ENCODE measurements around the gene CGB2. TPM values are rescaled to one million over a fixed set of nuclear protein-coding genes. Genes with fewer than 3 reads are reported as not detected.
"Not testable (repeated sequence)": the region's sequence is repeated elsewhere in the genome, so short reads cannot be mapped to it uniquely, and the experiment has no call there.

The CGB2 gene
- total RNA-seq, 1 donor from 2014 or later: not detected

GRCh38 chr19:49025088-49025487, 6.6 kb upstream of the CGB2 start:
- intact Hi-C loops (cut with DNase I): not testable (repeated sequence)

DNA sequence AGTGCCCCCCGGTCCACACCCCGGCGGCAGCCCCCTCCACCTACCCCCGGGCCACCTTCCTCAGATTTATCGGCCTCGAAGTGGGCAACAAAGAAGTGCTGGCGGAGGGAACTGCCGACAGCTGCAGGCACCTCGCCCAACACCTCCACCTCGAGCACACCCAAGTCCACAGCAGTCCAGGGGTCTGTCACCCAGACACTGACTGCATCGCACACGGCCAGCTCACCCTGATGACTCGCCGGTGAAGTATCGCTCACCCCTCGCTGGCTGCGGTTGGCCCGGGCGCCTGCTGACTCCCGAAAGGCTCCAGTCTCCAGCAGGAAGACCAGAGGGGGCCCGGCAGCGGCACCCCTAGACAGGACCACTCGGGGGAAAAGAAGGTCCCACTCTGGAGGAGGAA, 6.1 kb upstream of the CGB2 start:
- intact Hi-C loops (cut with DNase I); ATAC-seq; DNase-seq (ENCODE audit: low spot score): not testable (repeated sequence)

More at GRCh38 chr19:49025088-49025487, 6.6 kb upstream of the CGB2 start:
- DNase-seq (ENCODE audit: low spot score); ATAC-seq: not testable (repeated sequence)

DNA sequence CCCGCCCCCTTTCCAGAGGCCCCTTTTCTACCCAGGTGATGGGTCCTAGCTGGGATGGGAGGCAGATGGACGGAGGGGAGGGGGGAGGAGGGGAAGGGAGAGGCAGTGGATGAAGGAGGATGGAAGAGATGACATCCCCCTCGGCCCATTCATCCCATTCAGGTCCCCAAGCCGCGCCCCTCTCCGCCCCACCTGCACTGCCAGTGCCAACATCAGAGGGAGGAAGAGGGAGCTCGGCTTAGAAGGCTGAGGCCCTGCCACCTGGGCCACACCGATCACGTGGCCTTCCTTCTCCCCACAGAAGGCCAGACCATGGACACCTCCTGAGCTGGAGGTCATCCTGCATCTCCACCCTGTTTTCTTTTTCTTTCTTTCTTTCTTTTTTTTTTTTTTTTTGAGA, 3.0 kb upstream of the CGB2 start:
- ATAC-seq; intact Hi-C loops (cut with DNase I); DNase-seq (ENCODE audit: low spot score): not testable (repeated sequence)

DNA sequence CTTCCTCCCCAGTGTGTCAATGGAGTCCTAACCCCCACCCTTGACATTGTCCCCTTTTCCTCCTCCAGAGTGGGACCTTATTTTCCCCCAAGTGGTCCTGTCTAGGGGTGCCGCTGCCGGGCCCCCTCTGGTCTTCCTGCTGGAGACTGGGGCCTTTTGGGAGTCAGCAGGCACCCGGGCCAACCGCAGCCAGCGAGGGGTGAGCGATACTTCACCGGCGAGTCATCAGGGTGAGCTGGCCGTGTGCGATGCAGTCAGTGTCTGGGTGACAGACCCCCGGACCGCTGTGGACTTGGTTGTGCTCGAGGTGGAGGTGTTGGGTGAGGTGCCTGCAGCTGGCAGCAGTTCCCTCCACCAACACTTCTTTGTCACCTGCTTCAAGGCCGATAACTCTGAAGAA, 1.9 kb upstream of the CGB2 start:
- ATAC-seq; intact Hi-C loops (cut with DNase I); DNase-seq (ENCODE audit: low spot score): not testable (repeated sequence)

DNA sequence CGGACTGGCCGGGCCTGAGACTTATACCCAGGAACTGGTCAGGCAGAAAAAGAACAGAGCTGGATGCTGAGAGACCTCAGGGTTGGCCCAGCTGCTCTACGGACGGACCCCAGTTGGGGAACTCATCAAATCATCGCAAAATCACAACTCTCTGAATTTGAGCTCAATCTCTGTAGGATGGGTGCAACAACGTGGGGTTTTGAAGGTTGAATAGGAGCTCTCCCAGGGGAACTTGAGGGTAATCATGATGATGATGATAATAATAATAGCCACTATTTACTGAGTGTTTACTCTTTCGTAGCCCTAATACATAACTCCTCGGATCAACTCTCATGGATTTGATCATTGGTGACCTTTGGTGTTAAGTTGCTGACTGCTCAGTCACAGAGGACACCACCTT, 1.4 kb upstream of the CGB2 start:
- ATAC-seq; DNase-seq (ENCODE audit: low spot score); intact Hi-C loops (cut with DNase I): not testable (repeated sequence)

DNA sequence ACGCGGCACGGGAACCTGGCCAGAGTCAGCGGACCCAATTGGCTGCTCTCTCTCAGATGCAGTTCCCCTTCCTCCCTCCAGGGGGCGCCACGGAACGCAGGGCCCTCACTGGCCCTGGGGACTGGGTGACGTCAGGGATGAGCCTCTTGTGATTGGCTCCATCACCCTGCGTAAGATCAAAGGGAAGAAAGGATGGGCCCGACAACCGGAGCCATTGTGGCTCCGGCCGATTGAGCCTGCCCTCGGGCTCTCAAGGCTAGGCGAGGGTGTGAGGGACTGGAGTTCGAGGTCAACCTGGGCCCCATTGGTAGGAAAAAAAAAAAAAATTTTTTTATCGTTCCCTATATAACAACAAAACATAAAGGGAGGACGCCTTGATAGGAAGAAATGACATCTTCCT, 5.1 kb downstream of the CGB2 start, which contains the start of gene CGB1:
CGB1 (minus strand) TSS at position 81 of the 400 bp plus-strand sequence. CDS start 184 bp downstream, outside the sequence.
- ATAC-seq; intact Hi-C loops (cut with DNase I); DNase-seq (ENCODE audit: low spot score): not testable (repeated sequence)

DNA sequence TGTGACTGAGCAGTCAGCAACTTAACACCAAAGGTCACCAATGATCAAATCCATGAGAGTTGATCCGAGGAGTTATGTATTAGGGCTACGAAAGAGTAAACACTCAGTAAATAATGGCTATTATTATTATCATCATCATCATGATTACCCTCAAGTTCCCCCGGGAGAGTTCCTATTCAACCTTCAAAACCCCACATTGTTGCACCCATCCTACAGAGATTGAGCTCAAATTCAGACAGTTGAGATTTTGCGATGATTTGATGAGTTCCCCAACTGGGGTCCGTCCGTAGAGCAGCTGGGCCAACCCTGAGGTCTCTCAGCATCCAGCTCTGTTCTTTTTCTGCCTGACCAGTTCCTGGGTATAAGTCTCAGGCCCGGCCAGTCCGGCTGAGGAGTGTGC, 6.4 kb downstream of the CGB2 start:
- ATAC-seq; intact Hi-C loops (cut with DNase I); DNase-seq (ENCODE audit: low spot score): not testable (repeated sequence)

DNA sequence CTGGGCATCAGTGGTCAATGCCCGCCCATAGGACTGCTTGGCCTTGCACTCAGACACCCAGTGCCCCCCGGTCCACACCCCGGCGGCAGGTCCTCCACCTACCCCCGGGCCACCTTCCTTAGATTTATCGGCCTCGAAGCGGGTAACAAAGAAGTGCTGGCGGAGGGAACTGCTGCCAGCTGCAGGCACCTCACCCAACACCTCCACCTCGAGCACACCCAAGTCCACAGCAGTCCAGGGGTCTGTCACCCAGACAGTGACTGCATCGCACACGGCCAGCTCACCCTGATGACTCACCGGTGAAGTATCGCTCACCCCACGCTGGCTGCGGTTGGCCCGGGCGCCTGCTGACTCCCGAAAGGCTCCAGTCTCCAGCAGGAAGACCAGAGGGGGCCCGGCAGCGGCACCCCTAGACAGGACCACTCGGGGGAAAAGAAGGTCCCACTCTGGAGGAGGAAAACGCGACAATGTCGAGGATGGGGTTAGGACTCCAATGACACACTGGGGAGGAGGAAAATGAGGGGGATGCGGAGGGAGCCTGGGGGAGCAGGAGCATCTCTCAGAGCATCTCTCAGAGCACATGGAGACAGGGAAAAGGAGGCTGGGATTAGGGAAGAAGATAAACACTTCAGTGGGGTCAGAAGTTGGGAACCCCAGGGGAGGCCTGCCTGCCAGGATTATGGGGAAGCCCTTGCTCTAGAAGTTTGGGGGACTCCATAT, 7.0 kb downstream of the CGB2 start:
- intact Hi-C loops (cut with DNase I); ATAC-seq; DNase-seq (ENCODE audit: low spot score): not testable (repeated sequence)

GRCh38 chr19:49039736-49040135, 8.0 kb downstream of the CGB2 start:
- DNase-seq (ENCODE audit: low spot score); ATAC-seq; intact Hi-C loops (cut with DNase I): not testable (repeated sequence)

GRCh38 chr19:49042177-49042576, 10.5 kb downstream of the CGB2 start:
- ATAC-seq: no peak
- intact Hi-C loops (cut with DNase I): no loop called here
- DNase-seq (ENCODE audit: low spot score): no peak

DNA sequence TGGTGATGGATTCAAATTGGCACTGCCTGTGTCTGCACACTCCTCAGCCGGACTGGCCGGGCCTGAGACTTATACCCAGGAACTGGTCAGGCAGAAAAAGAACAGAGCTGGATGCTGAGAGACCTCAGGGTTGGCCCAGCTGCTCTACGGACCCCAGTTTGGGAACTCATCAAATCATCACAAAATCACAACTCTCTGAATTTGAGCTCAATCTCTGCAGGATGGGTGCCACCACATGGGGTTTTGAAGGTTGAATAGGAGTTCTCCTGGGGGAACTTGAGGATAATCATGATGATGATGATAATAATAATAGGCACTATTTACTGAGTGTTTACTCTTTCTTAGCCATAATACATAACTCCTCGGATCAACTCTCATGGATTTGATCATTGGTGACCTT, 11.0 kb downstream of the CGB2 start:
- intact Hi-C loops (cut with DNase I); DNase-seq (ENCODE audit: low spot score); ATAC-seq: not testable (repeated sequence)

DNA sequence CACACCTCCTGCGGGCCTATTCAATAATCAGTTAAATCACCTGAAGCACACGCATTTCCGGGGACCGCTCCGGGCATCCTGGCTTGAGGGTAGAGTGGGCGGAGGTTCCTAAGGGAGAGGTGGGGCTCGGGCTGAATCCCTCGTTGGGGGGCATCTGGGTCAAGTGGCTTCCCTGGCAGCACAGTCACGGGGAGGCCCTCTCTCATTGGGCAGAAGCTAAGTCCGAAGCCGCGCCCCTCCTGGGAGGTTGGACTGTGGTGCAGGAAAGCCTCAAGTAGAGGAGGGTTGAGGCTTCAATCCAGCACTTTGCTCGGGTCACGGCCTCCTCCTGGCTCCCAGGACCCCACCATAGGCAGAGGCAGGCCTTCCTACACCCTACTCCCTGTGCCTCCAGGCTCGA, 11.9 kb downstream of the CGB2 start, which contains the start of gene CGB5:
CGB5 (plus strand) TSS at position 301 of the 400 bp plus-strand sequence. CDS start 362 bp downstream, outside the sequence.
- DNase-seq (ENCODE audit: low spot score); ATAC-seq; intact Hi-C loops (cut with DNase I): not testable (repeated sequence)

DNA sequence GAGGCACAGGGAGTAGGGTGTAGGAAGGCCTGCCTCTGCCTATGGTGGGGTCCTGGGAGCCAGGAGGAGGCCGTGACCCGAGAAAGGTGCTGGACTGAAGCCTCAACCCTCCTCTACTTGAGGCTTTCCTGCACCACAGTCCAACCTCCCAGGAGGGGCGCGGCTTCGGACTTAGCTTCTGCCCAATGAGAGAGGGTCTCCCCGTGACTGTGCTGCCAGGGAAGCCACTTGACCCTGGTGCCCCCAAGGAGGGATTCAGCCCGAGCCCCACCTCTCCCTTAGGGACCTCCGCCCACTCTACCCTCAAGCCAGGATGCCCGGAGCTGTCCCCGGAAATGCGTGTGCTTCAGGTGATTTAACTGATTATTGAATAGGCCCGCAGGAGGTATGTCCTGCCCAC, 17.3 kb downstream of the CGB2 start, which contains the start of gene CGB8:
CGB8 (minus strand) TSS at position 101 of the 400 bp plus-strand sequence. CDS start 372 bp downstream, outside the sequence.
- ATAC-seq; intact Hi-C loops (cut with DNase I); DNase-seq (ENCODE audit: low spot score): not testable (repeated sequence)

- DNase-seq (ENCODE audit: low spot score); intact Hi-C loops (cut with DNase I); ATAC-seq: not testable (repeated sequence)
Observed at GRCh38 chr19:49049834-49050233, 18.1 kb downstream of the CGB2 start.

DNA sequence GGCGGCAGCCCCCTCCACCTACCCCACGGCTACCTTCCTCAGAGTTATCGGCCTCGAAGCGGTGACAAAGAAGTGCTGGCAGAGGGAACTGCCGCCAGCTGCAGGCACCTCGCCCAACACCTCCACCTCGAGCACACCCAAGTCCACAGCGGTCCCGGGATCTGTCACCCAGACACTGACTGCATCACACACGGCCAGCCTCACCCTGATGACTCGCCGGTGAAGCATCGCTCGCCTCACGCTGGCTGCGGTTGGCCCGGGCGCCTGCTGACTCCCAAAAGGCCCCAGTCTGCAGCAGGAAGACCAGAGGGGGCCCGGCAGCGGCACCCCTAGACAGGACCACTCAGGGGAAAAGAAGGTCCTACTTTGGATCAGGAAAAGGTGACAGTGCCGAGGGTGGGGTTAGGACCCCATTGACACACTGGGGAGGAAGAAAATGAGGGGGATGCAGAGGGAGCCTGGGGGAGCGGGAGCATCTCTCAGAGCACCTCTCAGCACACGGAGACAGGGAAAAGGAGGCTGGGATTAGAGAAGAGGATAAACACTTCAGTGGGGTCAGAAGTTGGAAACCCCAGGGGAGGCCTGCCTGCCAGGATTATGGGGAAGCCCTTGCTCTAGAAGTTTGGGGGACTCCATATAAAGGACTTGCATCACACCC, 18.8 kb downstream of the CGB2 start:
- DNase-seq (ENCODE audit: low spot score); intact Hi-C loops (cut with DNase I); ATAC-seq: not testable (repeated sequence)

DNA sequence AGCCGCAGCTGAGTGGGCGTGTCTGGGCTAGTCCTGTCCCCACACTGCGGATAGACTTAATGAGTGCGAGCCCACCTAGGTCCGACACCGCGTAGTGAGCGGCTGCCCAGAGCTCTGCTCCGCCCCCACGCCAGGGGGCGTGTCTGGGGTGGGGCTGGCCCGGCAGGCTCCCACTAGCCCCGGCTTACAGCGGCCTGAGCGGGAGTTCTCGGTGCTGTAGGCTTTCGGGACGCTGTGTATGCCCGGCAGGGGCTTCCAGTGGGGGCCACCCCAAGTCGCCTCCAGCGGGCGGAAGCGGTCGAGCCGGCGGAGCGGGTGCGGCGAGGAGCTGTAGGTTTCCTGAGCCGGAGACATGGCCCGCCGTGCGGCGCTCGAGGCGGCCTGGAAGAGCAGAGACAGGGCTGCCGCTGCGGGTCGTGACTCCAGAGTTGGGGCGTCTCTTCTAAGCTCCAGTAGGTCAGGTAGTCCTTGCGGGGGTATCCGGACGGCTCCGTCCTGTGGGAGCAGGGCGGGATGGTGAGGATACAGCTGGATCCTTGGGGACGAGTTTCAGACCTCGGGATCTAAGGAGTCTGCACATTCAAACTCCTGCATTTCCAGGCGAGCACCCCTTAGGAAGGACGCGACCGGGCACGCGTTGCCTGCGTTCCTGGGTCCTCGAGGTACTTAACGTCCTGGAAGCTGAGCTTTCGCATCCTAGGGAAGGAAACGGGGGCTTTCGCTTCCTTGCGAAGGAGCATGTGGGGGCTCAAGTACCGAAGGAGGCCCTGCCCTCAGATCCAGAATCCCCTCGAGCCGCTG, 24.6 kb downstream of the CGB2 start:
- ATAC-seq: peak; percentile 82
- intact Hi-C loops (cut with DNase I): no loop called here
- DNase-seq (ENCODE audit: low spot score): peak; percentile 76

DNA sequence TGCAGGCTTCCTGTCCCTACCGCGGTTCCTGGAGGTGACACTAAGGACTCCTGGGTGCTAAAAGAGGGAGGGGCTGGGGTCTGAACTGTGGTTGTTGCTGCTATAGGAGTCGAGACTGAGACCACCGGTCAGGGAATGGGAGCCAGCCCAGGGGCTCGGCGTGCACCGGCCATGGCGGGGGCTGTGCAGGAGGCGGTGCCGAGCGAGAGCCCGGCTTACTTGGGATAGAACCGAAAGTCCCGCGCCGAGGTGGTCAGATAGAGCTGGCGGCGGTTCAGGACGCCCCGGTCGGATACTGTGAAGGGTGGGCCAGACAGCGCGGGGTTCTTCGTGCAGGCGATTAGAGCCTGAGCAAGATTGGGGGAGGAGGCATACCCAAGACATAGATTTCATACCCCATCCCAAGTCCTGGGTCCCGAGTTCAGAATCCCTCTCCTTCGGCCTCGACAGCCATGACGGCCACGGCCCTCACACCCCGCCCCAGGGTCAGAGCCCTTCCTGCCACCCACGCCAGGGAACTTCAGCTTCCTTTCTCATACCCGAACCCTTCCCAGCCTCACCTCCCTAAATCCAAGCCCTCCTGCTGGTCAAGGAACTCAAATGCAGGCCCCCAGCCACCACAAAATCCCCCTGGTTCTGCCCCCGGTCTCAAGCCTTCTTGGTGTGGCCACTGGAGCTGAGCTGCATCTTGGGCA, 25.4 kb downstream of the CGB2 start:
- intact Hi-C loops (cut with DNase I); DNase-seq (ENCODE audit: low spot score): not testable (repeated sequence)
- peak; percentile 38 for ATAC-seq

DNA sequence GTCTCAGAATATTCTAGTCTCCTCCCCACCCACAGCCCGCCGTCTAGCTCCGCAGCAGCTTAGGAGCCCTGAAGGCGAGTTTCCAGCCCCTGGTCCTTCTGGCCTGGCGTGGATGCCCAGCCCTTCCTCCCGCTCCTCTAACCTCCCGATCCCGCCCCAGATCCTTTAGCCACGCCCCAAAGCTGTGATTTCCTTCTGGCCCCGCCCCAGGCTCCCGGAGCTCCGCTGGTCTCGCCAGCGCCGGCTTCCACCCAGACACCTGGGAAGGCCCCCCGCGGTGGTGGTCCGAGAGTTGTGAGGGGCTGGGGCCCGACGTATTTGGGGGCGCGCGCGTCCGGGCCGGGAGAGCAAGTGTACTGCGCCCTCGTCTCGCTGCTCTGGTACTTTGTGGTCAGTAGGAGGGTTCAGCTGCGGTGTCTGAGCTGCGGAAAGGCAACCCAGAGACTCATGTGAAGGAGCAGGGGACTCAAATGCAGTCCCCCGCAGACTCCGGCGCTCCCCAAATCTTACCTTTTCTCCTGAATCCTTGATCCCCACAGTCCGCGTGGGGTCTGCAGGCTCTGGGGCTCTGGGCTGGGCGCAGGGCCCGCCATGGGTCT, 26.0 kb downstream of the CGB2 start, which contains the start of gene CGB7:
CGB7 (minus strand) TSS at position 114 of the 599 bp plus-strand sequence. CDS start 2,374 bp downstream, outside the sequence.
- intact Hi-C loops (cut with DNase I): no loop called here
- ATAC-seq (peak; percentile 77), DNase-seq (ENCODE audit: low spot score) (peak; percentile 81)

Measured in sciatic nerve (tissue), 2 donors.